K562 (cell line): ENCODE results near the gene FAM110D.

Experiments used
- CHAMP1 ChIP-seq: fragments of 450-650 bp; IDR thresholded peaks from 2 replicates; pipeline ENCODE4 v1.6.1; 2016; ENCODE audit warnings: mild to moderate bottlenecking
- CHCHD3 ChIP-seq: fragments of 250-450 bp; sonication (Bioruptor Pico); IDR thresholded peaks from 2 replicates; pipeline ENCODE4 v2.1.2; 2022; ENCODE audit warnings: mild to moderate bottlenecking
- FOXM1 ChIP-seq, 2 experiments: fragments of 450-650 bp in 1 of 2; sonication (generic) in 1 of 2; formaldehyde crosslinking in 1 of 2; IDR thresholded peaks; 2 replicates each; pipeline versions ENCODE4 v1.6.1 to v1.9.0; 2017 to 2022; ENCODE audit warnings: low read depth in 2 of 2, mild to moderate bottlenecking in 2 of 2, missing genetic modification reagents in 1 of 2, moderate library complexity in 1 of 2
- HNRNPLL ChIP-seq: fragments of 200-400 bp; formaldehyde crosslinking; IDR thresholded peaks from 2 replicates; pipeline ENCODE4 v1.6.1; 2017; ENCODE audit warnings: low read length, low read depth, mild to moderate bottlenecking; ENCODE audit not compliant: poor library complexity, severe bottlenecking
- MLX ChIP-seq, 2 experiments: fragments of 450-650 bp in 1 of 2; sonication (generic) in 1 of 2; formaldehyde crosslinking; conservative IDR thresholded peaks; 2 replicates each; pipeline versions ENCODE4 v1.4.0 to v1.8.1; 2020 to 2022; ENCODE audit warnings: mild to moderate bottlenecking in 1 of 2, missing genetic modification reagents in 1 of 2
- POLR2AphosphoS5 ChIP-seq: IDR thresholded peaks from 2 replicates; pipeline ENCODE4 v1.6.1; 2011; ENCODE audit warnings: mild to moderate bottlenecking, low read depth, low read length, moderate library complexity; ENCODE audit not compliant: control insufficient read depth, insufficient read depth
- RAD21 ChIP-seq, 2 experiments: fragments of 250-450 bp in 1 of 2; fragments of 450-650 bp in 1 of 2; sonication (Bioruptor Pico) in 1 of 2; formaldehyde crosslinking in 1 of 2; IDR thresholded peaks in 1 of 2; conservative IDR thresholded peaks in 1 of 2; 2 replicates each; pipeline versions ENCODE4 v1.4.0 to v1.8.0; 2020 to 2022; ENCODE audit warnings: mild to moderate bottlenecking in 2 of 2, moderate library complexity in 1 of 2
- RFX5 ChIP-seq: IDR thresholded peaks from 2 replicates; pipeline ENCODE4 v1.6.1; 2011; ENCODE audit warnings: low read depth, mild to moderate bottlenecking, improper control_type of control experiment, low read length
- TBL1XR1 ChIP-seq, 2 experiments: IDR thresholded peaks; 2 replicates each; pipeline ENCODE4 v1.6.1; 2012; ENCODE audit warnings: improper control_type of control experiment in 2 of 2, low read length in 2 of 2, mild to moderate bottlenecking in 1 of 2
- ZNF24 ChIP-seq: fragments of 450-650 bp; IDR thresholded peaks from 2 replicates; pipeline ENCODE4 v1.6.1; 2016
- TF ChIP-seq, protein P1 (sequence below): sonication (generic); formaldehyde crosslinking; IDR thresholded peaks from 2 replicates; pipeline ENCODE4 v1.4.0; 2020; ENCODE audit warnings: mild to moderate bottlenecking, missing genetic modification reagents
- TF ChIP-seq, protein P2 (sequence below), 3 experiments: IDR thresholded peaks in 2 of 3; conservative IDR thresholded peaks in 1 of 3; 2 replicates each; pipeline ENCODE4 v1.5.1; 2011 to 2012; ENCODE audit warnings: low read length in 3 of 3, mild to moderate bottlenecking in 3 of 3, control low read depth in 2 of 3, improper control_type of control experiment in 1 of 3, inconsistent platforms in 1 of 3, low read depth in 1 of 3, mixed read lengths in 1 of 3, moderate library complexity in 1 of 3; ENCODE audit not compliant: insufficient read depth in 2 of 3

- TF ChIP-seq MLX (CRISPR knock-in tag; conservative IDR thresholded peaks at IDR 0.05): no peak
- TF ChIP-seq RFX5: no peak
- TF ChIP-seq FOXM1 (IDR thresholded peaks at IDR 0.05; ENCODE audit: low read depth): no peak
- TF ChIP-seq FOXM1 (CRISPR knock-in tag; IDR thresholded peaks at IDR 0.05; ENCODE audit: low read depth): no peak
- TF ChIP-seq, protein P1, sequence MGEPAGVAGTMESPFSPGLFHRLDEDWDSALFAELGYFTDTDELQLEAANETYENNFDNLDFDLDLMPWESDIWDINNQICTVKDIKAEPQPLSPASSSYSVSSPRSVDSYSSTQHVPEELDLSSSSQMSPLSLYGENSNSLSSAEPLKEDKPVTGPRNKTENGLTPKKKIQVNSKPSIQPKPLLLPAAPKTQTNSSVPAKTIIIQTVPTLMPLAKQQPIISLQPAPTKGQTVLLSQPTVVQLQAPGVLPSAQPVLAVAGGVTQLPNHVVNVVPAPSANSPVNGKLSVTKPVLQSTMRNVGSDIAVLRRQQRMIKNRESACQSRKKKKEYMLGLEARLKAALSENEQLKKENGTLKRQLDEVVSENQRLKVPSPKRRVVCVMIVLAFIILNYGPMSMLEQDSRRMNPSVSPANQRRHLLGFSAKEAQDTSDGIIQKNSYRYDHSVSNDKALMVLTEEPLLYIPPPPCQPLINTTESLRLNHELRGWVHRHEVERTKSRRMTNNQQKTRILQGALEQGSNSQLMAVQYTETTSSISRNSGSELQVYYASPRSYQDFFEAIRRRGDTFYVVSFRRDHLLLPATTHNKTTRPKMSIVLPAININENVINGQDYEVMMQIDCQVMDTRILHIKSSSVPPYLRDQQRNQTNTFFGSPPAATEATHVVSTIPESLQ (CRISPR knock-in tag): no peak
- TF ChIP-seq TBL1XR1 (IDR thresholded peaks at IDR 0.05; ENCODE audit: low read length in 2 of 2): no peak
- no peak for TF ChIP-seq RAD21 (CRISPR knock-in tag; conservative IDR thresholded peaks at IDR 0.05 in 1 of 2, IDR thresholded peaks at IDR 0.05 in 1 of 2)
- no peak for TF ChIP-seq HNRNPLL
- TF ChIP-seq CHCHD3 (CRISPR knock-in tag): no peak
- TF ChIP-seq ZNF24: no peak
- no peak for TF ChIP-seq POLR2AphosphoS5
- TF ChIP-seq CHAMP1: no peak
- TF ChIP-seq, protein P2, sequence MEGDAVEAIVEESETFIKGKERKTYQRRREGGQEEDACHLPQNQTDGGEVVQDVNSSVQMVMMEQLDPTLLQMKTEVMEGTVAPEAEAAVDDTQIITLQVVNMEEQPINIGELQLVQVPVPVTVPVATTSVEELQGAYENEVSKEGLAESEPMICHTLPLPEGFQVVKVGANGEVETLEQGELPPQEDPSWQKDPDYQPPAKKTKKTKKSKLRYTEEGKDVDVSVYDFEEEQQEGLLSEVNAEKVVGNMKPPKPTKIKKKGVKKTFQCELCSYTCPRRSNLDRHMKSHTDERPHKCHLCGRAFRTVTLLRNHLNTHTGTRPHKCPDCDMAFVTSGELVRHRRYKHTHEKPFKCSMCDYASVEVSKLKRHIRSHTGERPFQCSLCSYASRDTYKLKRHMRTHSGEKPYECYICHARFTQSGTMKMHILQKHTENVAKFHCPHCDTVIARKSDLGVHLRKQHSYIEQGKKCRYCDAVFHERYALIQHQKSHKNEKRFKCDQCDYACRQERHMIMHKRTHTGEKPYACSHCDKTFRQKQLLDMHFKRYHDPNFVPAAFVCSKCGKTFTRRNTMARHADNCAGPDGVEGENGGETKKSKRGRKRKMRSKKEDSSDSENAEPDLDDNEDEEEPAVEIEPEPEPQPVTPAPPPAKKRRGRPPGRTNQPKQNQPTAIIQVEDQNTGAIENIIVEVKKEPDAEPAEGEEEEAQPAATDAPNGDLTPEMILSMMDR (IDR thresholded peaks at IDR 0.05 in 2 of 3, conservative IDR thresholded peaks at IDR 0.05 in 1 of 3; ENCODE audit: insufficient read depth in 2 of 3, low read depth in 1 of 3, low read length in 3 of 3): no peak
Measured at GRCh38 chr1:26160527-26161414, 1.9 kb downstream of the FAM110D start.
